GM12878 (cell line): ENCODE results near the gene GRAMD1C. TPM values are rescaled to one million over a fixed set of nuclear protein-coding genes. Genes with fewer than 3 reads are reported as not detected.

ENCODE experiments used
- ATF3 ChIP-seq: IDR thresholded peaks from 2 replicates; pipeline ENCODE4 v1.6.1; 2011; ENCODE audit warnings: low read depth, mild to moderate bottlenecking, low read length, moderate library complexity, borderline replicate concordance; ENCODE audit errors: extremely low read depth
- BACH1 ChIP-seq: fragments of 450-650 bp; IDR thresholded peaks from 2 replicates; pipeline ENCODE4 v1.6.1; 2017; ENCODE audit warnings: mild to moderate bottlenecking, borderline replicate concordance
- CHD4 ChIP-seq: fragments of 200-600 bp; sonication (generic); IDR thresholded peaks from 2 replicates; pipeline ENCODE4 v1.6.1; 2016; ENCODE audit warnings: mild to moderate bottlenecking
- CUX1 ChIP-seq: IDR thresholded peaks from 2 replicates; pipeline ENCODE4 v1.6.1; 2012; ENCODE audit warnings: improper control_type of control experiment, low read depth, low read length; ENCODE audit not compliant: insufficient replicate concordance
- EP300 ChIP-seq, 2 experiments: fragments of 150-350 bp in 1 of 2; IDR thresholded peaks; 2 replicates each; pipeline ENCODE4 v1.6.1; 2011 to 2012; ENCODE audit warnings: low read depth in 2 of 2, low read length in 2 of 2, borderline replicate concordance in 1 of 2, improper control_type of control experiment in 1 of 2, inconsistent platforms in 1 of 2; ENCODE audit not compliant: control insufficient read depth in 1 of 2
- ESRRA ChIP-seq: IDR thresholded peaks from 2 replicates; pipeline ENCODE4 v1.6.1; 2012; ENCODE audit warnings: mild to moderate bottlenecking, low read length, improper control_type of control experiment
- EZH2 ChIP-seq: IDR thresholded peaks from 2 replicates; pipeline ENCODE4 v1.6.1; 2012; ENCODE audit warnings: low read depth, mild to moderate bottlenecking, control low read depth, inconsistent platforms, low read length, borderline replicate concordance; ENCODE audit not compliant: control insufficient read depth
- GATAD2B ChIP-seq: fragments of 450-650 bp; conservative IDR thresholded peaks from 2 replicates; pipeline ENCODE4 v1.6.1; 2017; ENCODE audit warnings: low read depth, mild to moderate bottlenecking, moderate library complexity
- HSF1 ChIP-seq: fragments of 150-350 bp; IDR thresholded peaks from 2 replicates; pipeline ENCODE4 v1.6.1; 2014; ENCODE audit warnings: mild to moderate bottlenecking, low read depth, low read length
- JUND ChIP-seq: IDR thresholded peaks from 2 replicates; pipeline ENCODE4 v1.6.1; 2012; ENCODE audit warnings: low read depth, mild to moderate bottlenecking, low read length, improper control_type of control experiment, moderate library complexity
- NFIC ChIP-seq: IDR thresholded peaks from 2 replicates; pipeline ENCODE4 v1.6.1; 2012; ENCODE audit warnings: low read depth, mild to moderate bottlenecking, inconsistent platforms, low read length, moderate library complexity
- NR2C1 ChIP-seq: fragments of 450-650 bp; IDR thresholded peaks from 2 replicates; pipeline ENCODE4 v1.6.1; 2017; ENCODE audit warnings: antibody characterized with exemption, mild to moderate bottlenecking, moderate library complexity
- POLR2AphosphoS2 ChIP-seq: IDR thresholded peaks from 2 replicates; pipeline ENCODE4 v1.6.1; 2011; ENCODE audit warnings: low read depth, mild to moderate bottlenecking, low read length, improper control_type of control experiment, moderate library complexity
- RAD21 ChIP-seq: IDR thresholded peaks from 2 replicates; pipeline ENCODE4 v1.6.1; 2011; ENCODE audit warnings: mild to moderate bottlenecking, low read depth, low read length, moderate library complexity; ENCODE audit not compliant: insufficient read depth
- REST ChIP-seq: IDR thresholded peaks from 2 replicates; pipeline ENCODE4 v1.6.1; 2012; ENCODE audit warnings: mild to moderate bottlenecking, low read depth, low read length
- TBL1XR1 ChIP-seq: IDR thresholded peaks from 2 replicates; pipeline ENCODE4 v1.6.1; 2012; ENCODE audit warnings: low read depth, low read length, improper control_type of control experiment
- TCF12 ChIP-seq: IDR thresholded peaks from 2 replicates; pipeline ENCODE4 v1.6.1; 2011; ENCODE audit warnings: low read depth, mild to moderate bottlenecking, low read length
- WRNIP1 ChIP-seq: IDR thresholded peaks from 2 replicates; pipeline ENCODE4 v1.6.1; 2011; ENCODE audit warnings: low read depth, low read length, improper control_type of control experiment, borderline replicate concordance
- ZNF24 ChIP-seq: fragments of 450-650 bp; IDR thresholded peaks from 2 replicates; pipeline ENCODE4 v1.6.1; 2017; ENCODE audit warnings: antibody characterized with exemption, mild to moderate bottlenecking
- ZNF274 ChIP-seq: IDR thresholded peaks from one replicate; pipeline ENCODE4 v1.8.0; 2011; ENCODE audit not compliant: insufficient read length, insufficient read depth
- polyA plus RNA-seq, 11 experiments: library from polyadenylated mRNA; depleted of rRNA in 4 of 11; unstranded in 6 of 11; stranded (reverse) in 5 of 11; fragments of >200 nt; fragmentation: Nextera tagmentation in 4 of 11; fragmentation: Illumina TruSeq in 1 of 11; extraction: Ambion mirVana in 4 of 11; extraction: Trizol in 1 of 11; gene quantifications; 1 replicate in 1 of 11; 2 replicates in 10 of 11; pipeline versions ENCODE4 v1.2.1 to v1.2.3, GENCODE V29; 2011 to 2016; ENCODE audit warnings: inconsistent platforms in 2 of 11, missing spikeins in 2 of 11, low read depth in 1 of 11
- total RNA-seq, 4 experiments: library from RNA; depleted of rRNA in 3 of 4; stranded (reverse); fragments of >200 nt in 3 of 4; fragmentation: Illumina TruSeq in 1 of 4; extraction: Trizol in 1 of 4; gene quantifications; 2 replicates each; pipeline versions ENCODE4 v1.2.1 to v1.2.3, GENCODE V29; 2013 to 2021

GRAMD1C gene
- total and polyA plus RNA-seq, 10 of the 15 experiments (the other 5 are each of a cell fraction or from before 2014, with no cell fraction given) = 3.2 to 9.2 (median 5.5) TPM

GRCh38 chr3:113825090-113825489, 13.5 kb upstream of the GRAMD1C start (continued):
- TF ChIP-seq EP300 (IDR thresholded peaks at IDR 0.05; ENCODE audit: borderline replicate concordance in 1 of 2, control insufficient read depth in 1 of 2, low read depth in 2 of 2, low read length in 2 of 2) (peak; percentile 34 to 65; a peak in 2 of 4 replicates), CHD4 (no peak), ESRRA (no peak), HSF1 (no peak), ATF3 (no peak), REST (no peak), TBL1XR1 (no peak), ZNF24 (no peak), EZH2 (no peak), JUND (no peak), RAD21 (no peak), WRNIP1 (no peak), GATAD2B (no peak; the same call in 1 of the 2 replicates), TCF12 (0 out of 2 replicates have a peak, but pooled peaks have one; percentile 8), CUX1 (no peak), POLR2AphosphoS2 (no peak), BACH1 (no peak), NR2C1 (no peak), NFIC (peak; percentile 84), ZNF274 (no peak)
